Measurements from ENCODE around the gene CARD10. TPM values are rescaled to one million over a fixed set of nuclear protein-coding genes. Genes with fewer than 3 reads are reported as not detected.

CARD10 gene
- total and polyA plus RNA-seq, 4 donors: 7.8 to 14.0 (median 8.4) TPM

GRCh38 chr22:37442537-37442936, 76.7 kb downstream of the CARD10 start:
- no peak overlapping the region for H3K9ac ChIP-seq (ENCODE audit: low read depth in 1 of 2, low read length in 2 of 2)
- no peak overlapping the region for H3K4me3 ChIP-seq (ENCODE audit: low read depth in 1 of 3, low read length in 3 of 3)
- H3K4me1 ChIP-seq (ENCODE audit: control insufficient read depth in 4 of 4, insufficient read depth in 4 of 4, low read length in 3 of 4): no peaks in the 10 kb centered on the region
- H3K27me3 ChIP-seq (ENCODE audit: control insufficient read depth in 4 of 4, insufficient read depth in 4 of 4, low read length in 3 of 4): peaks cover 0 to 3% (median 0%) of the 10 kb centered on the region in 4 donors
- TF ChIP-seq, protein P1, sequence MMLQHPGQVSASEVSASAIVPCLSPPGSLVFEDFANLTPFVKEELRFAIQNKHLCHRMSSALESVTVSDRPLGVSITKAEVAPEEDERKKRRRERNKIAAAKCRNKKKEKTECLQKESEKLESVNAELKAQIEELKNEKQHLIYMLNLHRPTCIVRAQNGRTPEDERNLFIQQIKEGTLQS (IDR thresholded peaks at IDR 0.05): no peak
- TF ChIP-seq GABPA (IDR thresholded peaks at IDR 0.05 in 1 of 2, conservative IDR thresholded peaks at IDR 0.05 in 1 of 2): peak in 1 of 2 donors; percentile 60
- WGBS: 75% methylated on average over 2 of the region's 2 CpGs
- DNase-seq (ENCODE audit: low spot score): no peak
- H3K9me3 ChIP-seq (ENCODE audit: control insufficient read depth in 4 of 4, low read length in 3 of 4): peaks cover 0 to 4% (median 2%) of the 10 kb centered on the region in 4 donors
- H3K27ac ChIP-seq (ENCODE audit: low read depth in 1 of 2, low read length in 2 of 2): no peak overlapping the region
- no peaks in the 10 kb centered on the region for H3K36me3 ChIP-seq (ENCODE audit: control insufficient read depth in 4 of 4, insufficient read depth in 3 of 4, low read depth in 1 of 4, low read length in 3 of 4)

- H3K36me3 ChIP-seq (ENCODE audit: control insufficient read depth in 4 of 4, insufficient read depth in 3 of 4, low read depth in 1 of 4, low read length in 3 of 4): no peaks in the 10 kb centered on the region
- no peak for DNase-seq (ENCODE audit: low spot score)
- H3K9ac ChIP-seq (ENCODE audit: low read depth in 1 of 2, low read length in 2 of 2): no peak overlapping the region
- H3K27ac ChIP-seq (ENCODE audit: low read depth in 1 of 2, low read length in 2 of 2): no peak overlapping the region
- H3K4me3 ChIP-seq (ENCODE audit: low read depth in 1 of 3, low read length in 3 of 3): no peak overlapping the region
- no peaks in the 10 kb centered on the region for H3K27me3 ChIP-seq (ENCODE audit: control insufficient read depth in 4 of 4, insufficient read depth in 4 of 4, low read length in 3 of 4)
- H3K9me3 ChIP-seq (ENCODE audit: control insufficient read depth in 4 of 4, low read length in 3 of 4): peaks cover 0 to 4% (median 2%) of the 10 kb centered on the region in 4 donors
- TF ChIP-seq FOXA1 (IDR thresholded peaks at IDR 0.05) (no peak), TAF1 (conservative IDR thresholded peaks at IDR 0.05) (no peak), FOXA2 (IDR thresholded peaks at IDR 0.05) (no peak), YY1 (IDR thresholded peaks at IDR 0.05) (no peak), GABPA (IDR thresholded peaks at IDR 0.05 in 1 of 2, conservative IDR thresholded peaks at IDR 0.05 in 1 of 2) (no peak), RXRA (IDR thresholded peaks at IDR 0.05) (no peak), HNF4G (IDR thresholded peaks at IDR 0.05) (no peak), JUND (IDR thresholded peaks at IDR 0.05) (no peak), HNF4A (conservative IDR thresholded peaks at IDR 0.05) (no peak), REST (IDR thresholded peaks at IDR 0.05) (no peak), CTCF (IDR thresholded peaks at IDR 0.05; ENCODE audit: low read depth, low read length, missing input control) (no peak), NR2F2 (IDR thresholded peaks at IDR 0.05) (no peak), EGR1 (IDR thresholded peaks at IDR 0.05; ENCODE audit: low read depth in 2 of 2) (no peak), RAD21 (IDR thresholded peaks at IDR 0.05) (no peak), ZBTB33 (IDR thresholded peaks at IDR 0.05) (no peak), SP1 (IDR thresholded peaks at IDR 0.05) (no peak)
- TF ChIP-seq, protein P1 (IDR thresholded peaks at IDR 0.05): no peak
- TF ChIP-seq, protein P2, sequence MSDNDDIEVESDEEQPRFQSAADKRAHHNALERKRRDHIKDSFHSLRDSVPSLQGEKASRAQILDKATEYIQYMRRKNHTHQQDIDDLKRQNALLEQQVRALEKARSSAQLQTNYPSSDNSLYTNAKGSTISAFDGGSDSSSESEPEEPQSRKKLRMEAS (IDR thresholded peaks at IDR 0.05): no peak
- H3K4me1 ChIP-seq (ENCODE audit: control insufficient read depth in 4 of 4, insufficient read depth in 4 of 4, low read length in 3 of 4): no peaks in the 10 kb centered on the region
- 72% methylated on average over 8 of the region's 8 CpGs for WGBS
These were observed 77.1 kb downstream of the CARD10 start for GRCh38 chr22:37442135-37442534.

All from liver (tissue), 9 donors.